GM19397 (cell line): ENCODE data around the gene TRAF4.
A peak's percentile ranks its signal among the peaks of the same experiment; 100 is the strongest.

Source experiments
- ATAC-seq: cut with Tn5 transposase; IDR thresholded peaks from one replicate; pipeline ENCODE4 v1.9.1; 2021; ENCODE audit warnings: mild to moderate bottlenecking, moderate library complexity; ENCODE audit not compliant: unreplicated experiment

Gene TRAF4

GRCh38 chr17:28745786-28746411 lies 2.1 kb downstream of the TRAF4 start:
- no peak for ATAC-seq

GRCh38 chr17:28746611-28747050 lies 2.8 kb downstream of the TRAF4 start:
- ATAC-seq: no peak

- ATAC-seq: no peak
Measured at GRCh38 chr17:28747051-28747691, 3.4 kb downstream of the TRAF4 start.

- ATAC-seq: no peak
Measured at GRCh38 chr17:28747801-28748750, 4.3 kb downstream of the TRAF4 start.

GRCh38 chr17:28748852-28749515 lies 5.2 kb downstream of the TRAF4 start:
- no peak for ATAC-seq

GRCh38 chr17:28749516-28750177 lies 5.8 kb downstream of the TRAF4 start:
- no peak for ATAC-seq

GRCh38 chr17:28750178-28751047 lies 6.6 kb downstream of the TRAF4 start:
- ATAC-seq: peak; percentile 56

- ATAC-seq: no peak
Measured at GRCh38 chr17:28751600-28752366, 8.0 kb downstream of the TRAF4 start.

GRCh38 chr17:28755486-28755885 lies 11.7 kb downstream of the TRAF4 start:
- no peak for ATAC-seq

GRCh38 chr17:28756049-28756804 lies 12.4 kb downstream of the TRAF4 start:
- no peak for ATAC-seq

- no peak for ATAC-seq
Measured at GRCh38 chr17:28758411-28759121, 14.8 kb downstream of the TRAF4 start.

- ATAC-seq: no peak
Measured at GRCh38 chr17:28759256-28759865, 15.6 kb downstream of the TRAF4 start.

- no peak for ATAC-seq
Measured at GRCh38 chr17:28760601-28761562, 17.1 kb downstream of the TRAF4 start.

GRCh38 chr17:28763137-28763799 lies 19.5 kb downstream of the TRAF4 start:
- ATAC-seq: no peak

- ATAC-seq: no peak
Measured at GRCh38 chr17:28763804-28764266, 20.0 kb downstream of the TRAF4 start.
